DMS53 treated with DMSO at 0.1 percent for 48 hours (cell line): ENCODE measurements around the gene DNAAF8.

Experiments used
- DNase-seq: peaks from one replicate; lab custom pipeline; 2025; ENCODE audit not compliant: unreplicated experiment; lab: John Stamatoyannopoulos, UW

The DNAAF8 gene

DNA sequence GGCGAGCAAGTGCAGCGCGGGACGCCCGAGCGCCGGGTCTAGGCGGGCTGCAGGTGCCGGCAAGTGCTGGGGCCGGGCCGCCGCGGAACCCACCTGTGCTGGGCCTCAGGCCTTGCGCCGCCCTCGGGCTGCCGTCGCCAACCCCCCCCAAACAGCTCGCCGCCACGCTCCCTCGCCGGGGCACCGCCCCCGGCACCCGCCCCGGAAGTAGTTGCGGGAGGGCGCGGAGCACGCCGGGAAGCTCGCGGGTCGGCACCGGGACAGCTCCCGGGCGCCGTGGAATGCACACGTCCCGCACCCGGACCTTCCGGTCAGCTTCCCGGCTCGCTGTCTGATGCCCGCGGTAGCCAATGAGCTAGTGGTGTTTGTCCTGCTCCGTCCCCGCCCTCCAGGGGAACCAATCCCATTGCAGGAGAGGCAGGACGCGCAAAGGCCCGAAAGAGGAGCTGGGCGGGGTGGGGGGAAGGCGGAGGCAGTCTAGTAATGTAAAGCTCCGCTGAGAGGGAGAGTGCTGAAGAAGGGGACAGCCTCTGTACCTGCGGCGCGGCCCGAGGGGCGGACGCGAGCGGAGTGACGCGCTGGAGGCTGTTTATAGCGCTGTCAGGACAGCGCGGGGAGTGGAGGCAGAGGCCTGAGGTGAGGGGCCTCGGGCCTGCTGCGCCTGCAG, at the start of gene DNAAF8, which contains the start of gene ANKS3:
TSS of gene DNAAF8 (plus strand) at position 475 of the 667 bp plus-strand sequence. CDS start 1,978 bp downstream, outside the sequence.
TSS of gene ANKS3 (minus strand) at position 209 of the 667 bp plus-strand sequence. CDS start 4,122 bp downstream, outside the sequence.
- DNase-seq: peak; percentile 78

GRCh38 chr16:4684763-4685162, 49.6 kb upstream of the DNAAF8 start:
- DNase-seq: no peak

GRCh38 chr16:4685292-4685691, 49.0 kb upstream of the DNAAF8 start:
- DNase-seq: no peak

- no peak for DNase-seq
Measured at GRCh38 chr16:4685776-4686496, 48.4 kb upstream of the DNAAF8 start.

DNA sequence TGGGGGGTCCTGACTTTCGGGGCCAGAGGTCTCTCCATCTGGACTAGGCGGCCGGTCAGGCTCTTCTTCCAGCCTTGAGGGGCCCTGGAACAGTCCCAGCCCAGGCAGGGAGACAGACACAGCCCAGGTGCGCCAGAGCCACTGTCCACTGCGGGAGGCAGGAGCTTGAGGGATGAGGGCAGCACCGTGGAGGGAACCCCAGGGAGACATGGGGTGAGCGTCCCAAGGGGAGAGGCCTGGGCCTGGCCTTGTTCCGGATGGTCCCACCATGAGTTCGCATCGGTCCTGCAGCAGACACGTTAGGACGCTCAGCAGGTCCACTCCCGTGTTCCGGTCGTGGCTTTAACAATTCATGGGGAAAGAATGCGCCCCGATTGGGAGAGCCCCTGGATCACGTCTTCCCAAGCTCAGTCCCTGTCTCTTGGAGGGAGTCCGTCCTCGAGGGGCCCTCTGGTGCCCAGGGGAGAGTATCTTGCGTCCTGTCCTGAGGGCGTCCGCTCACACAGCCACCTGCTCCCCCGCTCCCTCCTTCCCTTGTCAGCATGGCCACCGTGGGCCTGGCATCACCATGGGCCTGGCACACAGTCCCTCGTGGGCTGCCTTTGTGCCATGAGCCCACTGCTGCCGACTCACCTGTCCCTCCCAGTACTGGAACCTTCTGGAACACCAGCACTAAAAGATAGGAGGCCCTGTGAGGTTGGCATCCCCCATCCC, 47.7 kb upstream of the DNAAF8 start:
- DNase-seq: no peak

DNA sequence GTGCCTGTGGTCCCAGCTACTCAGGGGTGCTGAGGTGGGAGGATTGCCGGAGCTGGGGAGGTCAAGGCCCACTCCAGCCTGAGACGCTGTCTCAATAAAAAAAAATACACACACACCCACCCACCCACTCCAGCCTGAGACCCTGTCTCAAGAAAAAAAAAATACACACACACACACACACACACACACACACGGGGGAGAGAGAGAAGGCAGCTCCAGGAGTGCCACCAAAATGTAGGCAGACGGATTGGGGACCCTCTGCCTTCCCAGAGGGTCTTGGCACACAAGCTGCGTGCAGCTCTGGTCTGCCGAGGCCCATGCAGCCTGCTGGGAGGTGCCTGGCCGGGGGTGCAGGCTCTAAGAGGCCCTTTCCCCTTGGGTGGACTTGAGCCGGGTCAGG, 46.9 kb upstream of the DNAAF8 start:
- DNase-seq: no peak

DNA sequence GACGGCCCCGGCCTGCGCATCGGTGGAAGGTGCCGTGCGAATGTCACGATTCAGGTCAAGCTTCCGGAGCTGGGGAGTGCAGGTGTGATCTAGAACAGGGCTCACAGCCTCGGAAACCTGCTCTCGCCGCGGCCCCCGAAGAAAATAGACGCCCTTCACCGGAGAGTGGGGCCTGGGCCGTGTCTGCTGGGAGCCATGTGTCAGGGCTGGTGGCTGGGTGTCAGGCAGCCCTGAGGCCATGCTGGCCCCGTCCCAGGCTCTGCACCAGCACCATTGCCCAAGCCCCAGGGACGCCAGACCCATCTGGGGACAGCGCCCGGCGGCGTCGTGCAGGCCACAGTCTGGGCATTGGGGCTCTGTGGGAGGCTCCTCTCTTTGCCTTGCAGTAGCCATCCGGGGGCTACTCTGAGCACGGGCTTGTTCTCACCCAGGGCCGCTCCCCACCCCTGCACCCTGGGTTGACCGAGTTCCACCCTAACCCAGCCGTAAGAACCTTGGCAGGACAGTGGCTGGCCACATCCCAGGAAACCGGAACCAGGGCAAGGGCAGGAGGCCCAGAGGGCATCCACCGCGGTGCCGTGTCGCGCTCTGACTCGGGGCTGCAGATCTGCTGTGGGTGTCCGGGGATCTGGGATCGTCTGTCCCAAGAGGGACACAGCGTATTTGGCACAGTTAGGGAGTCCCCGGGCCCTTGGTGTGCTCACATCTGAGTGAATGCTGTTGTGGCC, 46.2 kb upstream of the DNAAF8 start:
- DNase-seq: no peak

DNA sequence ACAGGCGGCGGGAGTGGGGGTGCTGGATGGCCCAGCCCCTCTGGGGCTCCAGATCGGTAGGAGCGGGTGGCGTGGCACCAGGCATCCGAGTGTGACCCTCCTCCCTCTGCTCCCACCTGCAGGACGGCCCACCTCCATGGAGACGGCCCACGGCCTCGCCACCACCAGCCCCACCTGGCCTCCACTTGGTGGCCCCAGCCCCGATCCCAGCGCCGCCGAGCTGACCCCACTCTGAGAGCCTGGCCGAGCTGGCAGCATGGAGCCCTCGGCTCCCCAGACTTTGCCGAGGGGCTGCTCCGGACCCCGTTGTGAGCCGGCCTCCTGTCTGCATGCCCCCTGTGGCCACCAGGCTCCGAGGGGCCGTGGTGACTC, 45.7 kb upstream of the DNAAF8 start:
- no peak for DNase-seq

- no peak for DNase-seq
Measured at GRCh38 chr16:4689091-4689671, 45.2 kb upstream of the DNAAF8 start.

DNA sequence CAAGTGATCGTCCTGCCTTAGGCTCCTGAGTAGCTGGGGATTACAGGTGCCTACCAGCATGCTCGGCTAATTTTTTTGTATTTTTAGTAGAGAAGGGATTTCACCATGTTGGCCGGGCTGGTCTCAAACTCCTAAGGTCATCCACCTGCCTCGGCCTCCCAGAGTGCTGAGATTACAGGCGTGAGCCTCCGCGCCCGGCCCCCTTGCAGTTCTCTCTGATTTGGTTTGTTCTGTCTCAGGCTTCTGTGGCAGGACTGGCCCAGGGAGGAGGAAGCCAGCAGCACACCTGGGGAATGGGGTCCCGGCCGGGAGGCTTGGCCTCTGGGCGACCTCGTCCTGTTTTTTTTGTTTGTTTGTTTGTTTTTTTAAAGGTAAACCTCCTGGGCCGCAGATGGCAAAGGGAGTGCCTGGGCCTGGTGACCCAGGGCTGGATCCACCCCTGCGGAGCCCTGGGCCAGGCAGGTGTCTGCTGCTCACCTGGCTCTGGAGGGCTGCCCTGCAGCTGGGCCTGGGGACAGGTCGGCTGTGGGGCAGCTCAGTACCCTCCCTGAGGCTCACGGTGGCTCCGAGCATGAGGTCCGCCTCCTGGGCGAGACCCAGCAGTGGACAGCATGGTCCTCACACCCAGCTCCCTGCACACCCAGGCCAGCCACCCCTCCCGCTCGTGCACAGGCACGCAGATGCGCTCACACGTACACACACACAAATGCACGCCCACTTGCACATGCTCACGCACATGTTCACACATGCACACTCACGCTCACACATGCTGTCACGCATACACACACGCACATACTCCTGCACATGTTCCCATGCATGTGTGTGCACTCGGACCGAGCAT, 44.3 kb upstream of the DNAAF8 start:
- no peak for DNase-seq

GRCh38 chr16:4690946-4691665, 43.2 kb upstream of the DNAAF8 start:
- no peak for DNase-seq

DNA sequence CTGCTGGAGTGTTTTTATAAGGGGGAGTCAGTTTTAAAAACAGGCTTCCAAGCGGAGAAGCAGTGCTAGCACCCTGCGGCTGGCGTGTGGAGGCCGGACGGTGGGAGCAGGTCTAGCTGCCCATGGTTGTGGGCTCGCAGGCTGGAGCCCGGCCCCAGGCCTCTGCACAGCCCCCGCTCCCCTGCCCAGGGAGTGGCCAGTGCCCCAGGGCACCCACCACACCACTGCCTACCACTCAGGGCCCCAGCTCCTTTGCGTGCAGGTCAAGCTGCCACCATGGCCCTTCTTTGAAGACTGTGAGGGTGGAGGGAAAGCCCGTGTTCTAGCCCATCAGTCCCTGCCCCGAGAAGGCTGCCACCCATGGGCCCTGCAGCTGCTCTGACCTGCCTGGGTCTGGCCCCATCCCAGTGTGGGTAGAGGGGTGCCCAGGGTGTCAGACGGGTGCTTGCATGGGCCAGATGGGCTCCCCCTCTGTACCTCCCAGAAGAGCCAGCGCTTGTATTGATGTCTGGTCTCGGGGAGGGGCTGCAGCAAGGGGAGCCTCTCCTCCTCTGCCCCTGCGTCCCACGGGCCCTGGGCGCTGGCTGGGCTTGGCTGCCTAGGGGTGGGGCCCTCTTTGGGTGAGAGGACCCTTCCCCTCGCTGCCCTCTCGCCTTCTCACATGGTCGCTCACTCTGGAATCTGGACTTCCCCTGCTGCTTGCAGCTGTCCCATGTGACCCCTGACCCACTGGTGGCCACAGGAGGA, 42.5 kb upstream of the DNAAF8 start:
- DNase-seq: no peak

DNA sequence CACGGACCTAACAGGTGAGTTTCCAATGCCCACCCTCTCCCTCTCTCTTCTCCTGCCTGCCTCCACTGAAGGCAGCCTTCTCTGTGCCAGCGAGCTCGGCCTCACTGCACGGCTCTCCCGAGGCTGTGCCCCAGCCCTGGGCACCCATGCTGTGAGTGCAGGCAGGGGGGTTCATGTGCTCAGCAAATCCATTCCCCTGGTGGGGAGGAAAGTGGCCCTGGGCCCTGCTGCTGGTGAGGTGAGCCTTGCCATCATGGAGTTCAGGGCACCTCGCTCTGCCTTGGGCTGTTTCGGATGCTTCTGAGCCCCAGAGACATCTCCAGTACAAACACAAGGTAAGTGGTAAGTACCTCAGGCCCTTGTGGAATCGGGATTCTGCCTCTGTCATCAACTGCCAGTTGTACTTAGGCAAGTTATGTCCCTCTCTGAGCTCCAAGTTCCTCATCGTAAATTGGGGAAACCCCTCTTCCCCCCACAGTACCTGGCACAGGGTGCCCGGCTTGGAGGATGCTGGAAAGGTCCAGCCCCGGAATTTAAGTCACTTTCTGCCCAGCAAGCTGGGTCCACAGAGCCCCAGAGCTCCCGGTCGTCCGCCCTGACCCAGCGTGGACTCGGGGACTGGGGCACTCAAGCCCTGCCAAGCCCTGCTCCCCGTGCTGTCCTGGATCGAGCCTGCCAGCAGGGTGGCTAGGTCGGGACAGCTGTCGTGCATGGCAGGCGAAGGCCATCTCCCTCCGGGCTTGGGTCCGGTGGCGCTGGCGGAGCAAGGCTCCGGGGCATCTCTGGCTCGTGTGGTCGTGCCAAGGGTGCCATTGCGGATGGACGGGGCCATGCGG, 41.7 kb upstream of the DNAAF8 start:
- DNase-seq: peak; percentile 12

- peak; percentile 81 for DNase-seq
Measured at GRCh38 chr16:4693296-4693955, 40.9 kb upstream of the DNAAF8 start, which contains the start of gene NUDT16L1. Gene NUDT16L1 (plus strand): TSS chr16:4693562. CDS start chr16:4693727, 165 bp downstream.

DNA sequence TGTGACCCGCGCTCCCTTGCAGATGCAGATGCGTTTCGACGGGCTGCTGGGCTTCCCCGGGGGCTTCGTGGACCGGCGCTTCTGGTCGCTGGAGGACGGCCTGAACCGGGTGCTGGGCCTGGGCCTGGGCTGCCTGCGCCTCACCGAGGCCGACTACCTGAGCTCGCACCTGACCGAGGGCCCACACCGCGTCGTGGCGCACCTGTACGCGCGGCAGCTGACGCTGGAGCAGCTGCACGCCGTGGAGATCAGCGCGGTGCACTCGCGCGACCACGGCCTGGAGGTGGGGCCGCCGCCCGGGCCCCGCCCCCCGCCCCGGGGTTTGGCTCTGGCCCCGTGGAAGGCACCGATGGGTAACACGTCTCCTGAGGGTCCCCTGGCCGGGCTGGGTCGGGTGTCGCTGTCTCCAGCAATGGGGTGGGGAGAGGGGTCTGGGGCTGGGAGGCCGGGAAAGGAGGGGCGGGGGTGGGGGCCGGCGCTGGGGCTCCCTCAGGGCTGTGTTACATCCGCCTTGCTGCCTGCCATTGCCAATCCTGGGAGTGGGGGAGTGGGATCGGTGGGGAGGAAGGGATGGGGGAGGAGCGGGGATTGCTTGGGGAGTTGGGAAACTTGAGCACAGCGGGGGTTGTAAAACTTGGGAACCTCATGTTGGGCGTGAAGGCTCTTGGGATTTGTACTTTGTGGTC, 40.2 kb upstream of the DNAAF8 start:
- no peak for DNase-seq

DNA sequence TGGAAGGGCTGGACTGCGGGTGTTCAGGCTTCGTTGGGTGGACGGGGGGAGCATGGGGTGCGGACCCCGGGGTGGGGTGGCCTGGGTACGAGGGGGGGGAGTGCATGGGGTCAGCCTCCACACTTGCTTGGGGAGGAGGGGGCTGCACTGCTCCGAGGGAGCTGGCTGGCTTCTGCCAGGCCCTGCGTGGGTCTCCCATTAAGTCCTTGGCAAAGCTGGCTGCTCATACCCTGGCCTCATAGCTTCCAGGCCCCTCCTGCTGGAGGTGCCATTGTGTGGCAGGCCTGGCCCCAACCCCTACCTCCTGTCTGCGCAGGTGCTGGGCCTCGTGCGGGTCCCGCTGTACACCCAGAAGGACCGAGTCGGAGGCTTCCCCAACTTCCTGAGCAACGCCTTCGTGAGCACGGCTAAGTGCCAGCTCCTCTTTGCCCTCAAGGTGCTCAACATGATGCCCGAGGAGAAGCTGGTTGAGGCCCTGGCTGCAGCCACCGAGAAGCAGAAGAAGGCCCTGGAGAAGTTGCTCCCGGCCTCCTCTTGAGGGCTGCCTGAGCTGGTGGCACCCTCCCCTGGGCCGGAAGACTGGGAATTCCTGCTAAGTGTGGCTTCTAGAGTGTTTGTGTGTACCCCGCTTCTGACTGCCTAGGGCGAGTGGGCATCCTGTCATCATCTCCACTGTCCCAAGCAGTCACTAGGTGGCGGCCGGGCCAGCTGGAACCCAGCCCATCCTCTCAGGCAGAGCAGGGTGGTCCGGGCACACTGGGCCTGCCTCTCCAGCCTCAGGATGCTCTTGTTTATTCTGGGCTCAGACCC, 39.5 kb upstream of the DNAAF8 start:
- no peak for DNase-seq
